C4-2B (cell line): ENCODE results near the gene CRTC2.

ENCODE experiments used
- H3K27ac ChIP-seq: fragments of 450-650 bp; 2 replicates; pipeline ENCODE4 v1.5.1; 2017
- CTCF ChIP-seq: fragments of 450-650 bp; conservative IDR thresholded peaks from 2 replicates; pipeline ENCODE4 v1.5.1; 2017; ENCODE audit warnings: mild to moderate bottlenecking
- ZFX ChIP-seq: fragments of 450-650 bp; IDR thresholded peaks from 2 replicates; pipeline ENCODE4 v1.6.1; 2017

Gene CRTC2

GRCh38 chr1:153929981-153930948 lies 28.1 kb downstream of the CRTC2 start:
- TF ChIP-seq CTCF (no peak), ZFX (no peak)
- no peak overlapping the region for H3K27ac ChIP-seq

- no peak overlapping the region for H3K27ac ChIP-seq
These were observed 29.0 kb downstream of the CRTC2 start for GRCh38 chr1:153929426-153929825.

GRCh38 chr1:153928791-153929341 lies 29.5 kb downstream of the CRTC2 start:
- no peak for TF ChIP-seq ZFX
- TF ChIP-seq CTCF, result no peak
- H3K27ac ChIP-seq, result no peak overlapping the region

More at GRCh38 chr1:153929426-153929825, 29.0 kb downstream of the CRTC2 start:
- TF ChIP-seq CTCF, result no peak
- no peak for TF ChIP-seq ZFX

- TF ChIP-seq ZFX (no peak), CTCF (no peak)
- no peak overlapping the region for H3K27ac ChIP-seq
These were observed 30.2 kb downstream of the CRTC2 start for GRCh38 chr1:153928245-153928644.

GRCh38 chr1:153926405-153926804 lies 32.0 kb downstream of the CRTC2 start:
- H3K27ac ChIP-seq, result no peak overlapping the region
- TF ChIP-seq ZFX, result no peak

GRCh38 chr1:153922972-153923925 lies 35.2 kb downstream of the CRTC2 start, which contains the start of gene GATAD2B:
Gene GATAD2B (minus strand): TSS chr1:153922972. CDS start chr1:153828347, 94,625 bp downstream.
- no peak for TF ChIP-seq CTCF
- peak; percentile 54; the same call in 1 of the 2 replicates for TF ChIP-seq ZFX
- peak within 1 kb of the TSS; percentile 84 for H3K27ac ChIP-seq
